Left ventricle myocardium inferior (tissue), 1 donor: Measurements from ENCODE around the gene L1CAM. TPM values are rescaled to one million over a fixed set of nuclear protein-coding genes. Genes with fewer than 3 reads are reported as not detected.

Experiments used
- DNase-seq: peaks from one replicate; pipeline ENCODE4 v3.0.0-alpha.2; 2020
- H3K27ac ChIP-seq: fragments of 200-600 bp; replicated peaks from 2 replicates; pipeline ENCODE4 v1.8.0; 2021
- H3K27me3 ChIP-seq: fragments of 200-600 bp; 2 replicates; pipeline ENCODE4 v1.8.0; 2021; ENCODE audit warnings: low read depth
- H3K36me3 ChIP-seq: fragments of 200-600 bp; 2 replicates; pipeline ENCODE4 v1.8.0; 2021
- H3K4me1 ChIP-seq: fragments of 200-600 bp; 2 replicates; pipeline ENCODE4 v1.8.0; 2021
- H3K4me3 ChIP-seq: fragments of 200-600 bp; 2 replicates; pipeline ENCODE4 v1.8.0; 2021; ENCODE audit warnings: mild to moderate bottlenecking, moderate library complexity
- H3K9me3 ChIP-seq: fragments of 200-600 bp; replicated peaks from 2 replicates; pipeline ENCODE4 v1.8.0; 2021
- CTCF ChIP-seq: fragments of 200-600 bp; IDR thresholded peaks from 2 replicates; pipeline ENCODE4 v1.8.0; 2021; ENCODE audit warnings: antibody characterized with exemption, mild to moderate bottlenecking, borderline replicate concordance
- intact Hi-C: fragments of 100-400 bp; cut with micrococcal nuclease; formaldehyde crosslinking; loops from one replicate; pipeline ENCODE4 v1.11.0; 2022
- total RNA-seq: library from RNA; stranded (reverse); fragmentation: NEBNext Ultra II Directional; extraction: Animal tissue kit (Norgen Biotek cat#: 25700); gene quantifications from one replicate; pipeline ENCODE4 v1.2.1, GENCODE V29; 2021
- donor health status: DM: no; HTN: yes; CAD: no; lungs with severe emphysema.

The L1CAM gene
- total RNA-seq, 1 donor from 2014 or later, result 4.0 TPM

- H3K9me3 ChIP-seq, result no peaks in the 10 kb centered on the region
- DNase-seq, result no peak
- intact Hi-C loops, result no loop called here
- H3K27ac ChIP-seq, result no peak overlapping the region
- H3K4me1 ChIP-seq, result no peaks in the 10 kb centered on the region
- no peak for TF ChIP-seq CTCF
- H3K27me3 ChIP-seq, result peaks cover 5% of the 10 kb centered on the region
- no peak overlapping the region for H3K4me3 ChIP-seq
- H3K36me3 ChIP-seq, result no peaks in the 10 kb centered on the region
Measured at GRCh38 chrX:153870288-153870690, 15.7 kb downstream of the L1CAM start.

- Histone ChIP-seq H3K4me1 (no peaks in the 10 kb centered on the region), H3K36me3 (no peaks in the 10 kb centered on the region), H3K4me3 (no peak overlapping the region), H3K27me3 (peaks cover 5% of the 10 kb centered on the region), H3K27ac (no peak overlapping the region), H3K9me3 (no peaks in the 10 kb centered on the region)
- TF ChIP-seq CTCF, result no peak
- no peak for DNase-seq
- intact Hi-C loops, result no loop called here
Measured at GRCh38 chrX:153869473-153870287, 16.3 kb downstream of the L1CAM start.

GRCh38 chrX:153868576-153869472 is 17.1 kb downstream of the L1CAM start:
- Histone ChIP-seq H3K4me1 (no peaks in the 10 kb centered on the region), H3K9me3 (no peaks in the 10 kb centered on the region), H3K36me3 (no peaks in the 10 kb centered on the region), H3K27me3 (peaks cover 5% of the 10 kb centered on the region), H3K4me3 (no peak overlapping the region), H3K27ac (no peak overlapping the region)
- no peak for TF ChIP-seq CTCF
- intact Hi-C loops, result no loop called here
- no peak for DNase-seq

- H3K4me1 ChIP-seq, result no peaks in the 10 kb centered on the region
- TF ChIP-seq CTCF, result no peak
- H3K27ac ChIP-seq, result no peak overlapping the region
- peaks cover 9% of the 10 kb centered on the region for H3K27me3 ChIP-seq
- H3K4me3 ChIP-seq, result no peak overlapping the region
- DNase-seq, result no peak
- H3K9me3 ChIP-seq, result no peaks in the 10 kb centered on the region
- intact Hi-C loops, result no loop called here
- H3K36me3 ChIP-seq, result no peaks in the 10 kb centered on the region
Measured at GRCh38 chrX:153867671-153868070, 18.3 kb downstream of the L1CAM start.

GRCh38 chrX:153867139-153867538 is 18.8 kb downstream of the L1CAM start:
- TF ChIP-seq CTCF, result no peak
- Histone ChIP-seq H3K9me3 (no peaks in the 10 kb centered on the region), H3K36me3 (no peaks in the 10 kb centered on the region), H3K4me1 (no peaks in the 10 kb centered on the region), H3K4me3 (no peak overlapping the region), H3K27me3 (peaks cover 12% of the 10 kb centered on the region), H3K27ac (no peak overlapping the region)
- DNase-seq, result no peak
- intact Hi-C loops, result no loop called here
